ENCODE data around the gene SERTAD3. TPM values are rescaled to one million over a fixed set of nuclear protein-coding genes. Genes with fewer than 3 reads are reported as not detected.
A peak's percentile ranks its signal among the peaks of the same experiment; 100 is the strongest.

The SERTAD3 gene
- total RNA-seq, 1 donor from 2014 or later, result 33.7 TPM

GRCh38 chr19:40474737-40475136 is 30.6 kb upstream of the SERTAD3 start:
- Mint-ChIP-seq H3K4me3 (no peak overlapping the region), H3K4me1 (ENCODE audit: unreplicated experiment) (no peaks in the 10 kb centered on the region), H3K27ac (no peak overlapping the region), H3K36me3 (no peaks in the 10 kb centered on the region), H3K27me3 (peaks cover 13% of the 10 kb centered on the region), H3K9me3 (no peaks in the 10 kb centered on the region)
- no peak for DNase-seq (ENCODE audit: extremely low spot score, unreplicated experiment)
- no peak for TF ChIP-seq CTCF (conservative IDR thresholded peaks at IDR 0.05)

- Mint-ChIP-seq H3K4me1 (ENCODE audit: unreplicated experiment) (no peaks in the 10 kb centered on the region), H3K4me3 (no peak overlapping the region), H3K27me3 (peaks cover 23% of the 10 kb centered on the region), H3K9me3 (no peaks in the 10 kb centered on the region), H3K27ac (no peak overlapping the region), H3K36me3 (no peaks in the 10 kb centered on the region)
- no peak for DNase-seq (ENCODE audit: extremely low spot score, unreplicated experiment)
- no peak for TF ChIP-seq CTCF (conservative IDR thresholded peaks at IDR 0.05)
Observed at GRCh38 chr19:40472516-40472915, 28.4 kb upstream of the SERTAD3 start.

GRCh38 chr19:40471111-40471510 is 27.0 kb upstream of the SERTAD3 start:
- Mint-ChIP-seq H3K27ac (no peak overlapping the region), H3K9me3 (no peaks in the 10 kb centered on the region), H3K4me1 (ENCODE audit: unreplicated experiment) (peaks cover 7% of the 10 kb centered on the region), H3K36me3 (peaks cover 5% of the 10 kb centered on the region), H3K27me3 (peaks cover 28% of the 10 kb centered on the region), H3K4me3 (no peak overlapping the region)
- no peak for DNase-seq (ENCODE audit: extremely low spot score, unreplicated experiment)
- no peak for TF ChIP-seq CTCF (conservative IDR thresholded peaks at IDR 0.05)

- Mint-ChIP-seq H3K27me3 (peaks cover 30% of the 10 kb centered on the region), H3K36me3 (peaks cover 5% of the 10 kb centered on the region), H3K9me3 (no peaks in the 10 kb centered on the region), H3K4me1 (ENCODE audit: unreplicated experiment) (peaks cover 13% of the 10 kb centered on the region), H3K4me3 (peak overlapping the region; percentile 55), H3K27ac (no peak overlapping the region)
- TF ChIP-seq CTCF (conservative IDR thresholded peaks at IDR 0.05), result no peak
- DNase-seq (ENCODE audit: extremely low spot score, unreplicated experiment), result no peak
Observed at GRCh38 chr19:40469011-40469410, 24.9 kb upstream of the SERTAD3 start.

- Mint-ChIP-seq H3K27me3 (peaks cover 30% of the 10 kb centered on the region), H3K36me3 (peaks cover 5% of the 10 kb centered on the region), H3K9me3 (no peaks in the 10 kb centered on the region), H3K4me1 (ENCODE audit: unreplicated experiment) (peaks cover 13% of the 10 kb centered on the region), H3K27ac (peak within 1 kb of the TSS; percentile 90), H3K4me3 (peak within 1 kb of the TSS; percentile 88)
- no peak for TF ChIP-seq CTCF (conservative IDR thresholded peaks at IDR 0.05)
- DNase-seq (ENCODE audit: extremely low spot score, unreplicated experiment), result no peak
Observed at GRCh38 chr19:40466985-40467734, 23.0 kb upstream of the SERTAD3 start, which contains the start of gene SPTBN4. Gene SPTBN4, plus strand, starts transcription at chr19:40467001. Its CDS starts 5,621 bp downstream, at chr19:40472622.

All from type B pancreatic cell (in vitro differentiated cells).